Nephron progenitor cell (in vitro differentiated cells): ENCODE measurements around the gene ASGR1.
A peak's percentile ranks its signal among the peaks of the same experiment; 100 is the strongest.

Experiments
- DNase-seq: peaks from one replicate; pipeline ENCODE4 v3.0.0; 2021
- H3K27ac Mint-ChIP-seq: 2 replicates; pipeline ENCODE4 v1.8.0; 2021; ENCODE audit warnings: mild to moderate bottlenecking, moderate library complexity, mixed read lengths
- H3K27me3 Mint-ChIP-seq: 2 replicates; pipeline ENCODE4 v1.8.0; 2021; ENCODE audit warnings: mild to moderate bottlenecking, low read depth, mixed read lengths; ENCODE audit not compliant: poor library complexity
- H3K36me3 Mint-ChIP-seq: 2 replicates; pipeline ENCODE4 v1.8.0; 2021; ENCODE audit warnings: low read depth, mixed read lengths
- H3K4me1 Mint-ChIP-seq: 2 replicates; pipeline ENCODE4 v1.8.0; 2021; ENCODE audit warnings: mixed read lengths
- H3K4me3 Mint-ChIP-seq: 2 replicates; pipeline ENCODE4 v1.8.0; 2021; ENCODE audit warnings: mild to moderate bottlenecking, moderate library complexity, mixed read lengths
- H3K9me3 Mint-ChIP-seq: 2 replicates; pipeline ENCODE4 v1.8.0; 2021; ENCODE audit warnings: mild to moderate bottlenecking, moderate library complexity, mixed read lengths
- TF ChIP-seq, protein P1 (sequence below): fragments of 200-600 bp; sonication (generic); IDR thresholded peaks from 2 replicates; pipeline ENCODE4 v1.5.0; 2021; ENCODE audit warnings: antibody characterized with exemption

The ASGR1 gene

DNA sequence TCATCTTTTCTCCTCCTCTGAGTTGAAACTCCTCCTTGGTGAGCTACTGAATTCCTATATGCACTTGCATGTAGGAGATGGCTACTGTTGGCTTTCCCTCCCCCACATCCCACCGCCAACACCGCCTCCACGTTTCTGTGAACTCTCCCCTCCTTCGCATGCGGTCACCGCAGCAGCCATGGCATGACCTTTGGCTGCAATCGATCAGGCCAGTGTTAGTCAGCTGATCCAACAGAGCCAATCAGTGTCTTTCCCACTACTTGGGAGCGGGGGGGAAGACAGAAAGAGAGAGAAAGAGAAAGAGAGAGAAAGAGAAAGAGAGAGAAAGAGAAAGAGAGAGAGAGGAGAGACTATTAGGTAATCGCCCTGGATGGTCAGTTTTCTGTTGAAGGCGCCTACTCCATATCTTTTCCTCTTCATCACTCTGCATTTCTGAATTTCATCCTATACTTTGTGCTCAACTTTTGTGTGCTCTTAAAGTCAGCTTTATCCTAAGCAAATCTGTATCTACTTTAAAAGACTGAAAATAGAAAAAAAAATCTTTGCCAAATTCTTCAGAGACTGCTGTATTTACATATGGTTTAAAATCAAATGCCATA, 22.7 kb downstream of the ASGR1 start:
- Mint-ChIP-seq H3K36me3 (no peaks in the 10 kb centered on the region), H3K27ac (no peak overlapping the region), H3K4me1 (peaks cover 13% of the 10 kb centered on the region), H3K4me3 (no peak overlapping the region), H3K27me3 (peaks cover 12% of the 10 kb centered on the region), H3K9me3 (peaks cover 4% of the 10 kb centered on the region)
- DNase-seq: no peak
- TF ChIP-seq, protein P1, sequence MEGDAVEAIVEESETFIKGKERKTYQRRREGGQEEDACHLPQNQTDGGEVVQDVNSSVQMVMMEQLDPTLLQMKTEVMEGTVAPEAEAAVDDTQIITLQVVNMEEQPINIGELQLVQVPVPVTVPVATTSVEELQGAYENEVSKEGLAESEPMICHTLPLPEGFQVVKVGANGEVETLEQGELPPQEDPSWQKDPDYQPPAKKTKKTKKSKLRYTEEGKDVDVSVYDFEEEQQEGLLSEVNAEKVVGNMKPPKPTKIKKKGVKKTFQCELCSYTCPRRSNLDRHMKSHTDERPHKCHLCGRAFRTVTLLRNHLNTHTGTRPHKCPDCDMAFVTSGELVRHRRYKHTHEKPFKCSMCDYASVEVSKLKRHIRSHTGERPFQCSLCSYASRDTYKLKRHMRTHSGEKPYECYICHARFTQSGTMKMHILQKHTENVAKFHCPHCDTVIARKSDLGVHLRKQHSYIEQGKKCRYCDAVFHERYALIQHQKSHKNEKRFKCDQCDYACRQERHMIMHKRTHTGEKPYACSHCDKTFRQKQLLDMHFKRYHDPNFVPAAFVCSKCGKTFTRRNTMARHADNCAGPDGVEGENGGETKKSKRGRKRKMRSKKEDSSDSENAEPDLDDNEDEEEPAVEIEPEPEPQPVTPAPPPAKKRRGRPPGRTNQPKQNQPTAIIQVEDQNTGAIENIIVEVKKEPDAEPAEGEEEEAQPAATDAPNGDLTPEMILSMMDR: no peak

DNA sequence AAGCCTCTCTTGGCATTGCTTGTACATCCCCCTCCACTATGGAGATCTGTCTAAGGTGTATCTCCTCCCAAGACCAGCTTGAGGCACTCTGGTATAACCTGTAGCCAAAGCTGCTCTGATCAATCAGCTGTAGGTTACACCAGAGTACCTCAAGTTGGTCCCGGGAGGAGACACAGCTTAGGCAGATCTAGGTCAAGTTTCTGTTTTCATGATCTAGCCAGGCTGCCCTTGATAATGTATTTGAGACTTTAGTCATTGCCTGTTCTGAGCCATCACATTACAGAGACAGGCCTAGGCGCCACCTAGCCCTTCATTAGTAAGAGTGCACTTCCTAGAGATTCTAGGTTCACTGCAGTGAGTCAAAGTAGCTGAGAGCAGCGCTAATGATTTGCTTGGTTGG, 31.4 kb downstream of the ASGR1 start:
- DNase-seq: no peak
- TF ChIP-seq, protein P1: no peak
- Mint-ChIP-seq H3K9me3 (no peaks in the 10 kb centered on the region), H3K4me1 (peaks cover 32% of the 10 kb centered on the region), H3K36me3 (no peaks in the 10 kb centered on the region), H3K4me3 (no peak overlapping the region), H3K27me3 (peaks cover 9% of the 10 kb centered on the region), H3K27ac (no peak overlapping the region)

DNA sequence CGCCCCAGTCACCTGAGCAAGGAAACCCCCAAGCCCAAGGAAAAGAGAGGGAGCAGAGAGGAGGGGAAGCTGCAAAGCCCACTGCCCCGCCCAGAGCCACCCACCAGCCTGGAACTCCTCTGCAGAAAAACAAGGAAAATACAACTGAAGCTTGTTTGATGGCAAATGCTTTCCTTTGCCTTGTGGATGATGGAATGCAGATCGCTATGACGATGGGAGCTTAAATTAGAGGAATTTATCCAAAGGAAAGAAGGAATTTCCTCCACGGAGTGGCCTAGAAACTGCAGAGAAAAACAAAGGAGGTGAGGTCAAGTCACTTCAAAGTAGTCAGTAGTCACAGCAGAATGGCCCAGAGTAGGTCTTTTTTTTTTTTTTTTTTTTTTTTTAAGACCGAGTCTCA, 33.1 kb downstream of the ASGR1 start:
- Mint-ChIP-seq H3K4me1 (peaks cover 42% of the 10 kb centered on the region), H3K27me3 (peaks cover 16% of the 10 kb centered on the region), H3K4me3 (peak overlapping the region; percentile 45), H3K36me3 (no peaks in the 10 kb centered on the region), H3K9me3 (no peaks in the 10 kb centered on the region), H3K27ac (peak overlapping the region; percentile 21)
- DNase-seq: no peak
- TF ChIP-seq, protein P1: no peak

DNA sequence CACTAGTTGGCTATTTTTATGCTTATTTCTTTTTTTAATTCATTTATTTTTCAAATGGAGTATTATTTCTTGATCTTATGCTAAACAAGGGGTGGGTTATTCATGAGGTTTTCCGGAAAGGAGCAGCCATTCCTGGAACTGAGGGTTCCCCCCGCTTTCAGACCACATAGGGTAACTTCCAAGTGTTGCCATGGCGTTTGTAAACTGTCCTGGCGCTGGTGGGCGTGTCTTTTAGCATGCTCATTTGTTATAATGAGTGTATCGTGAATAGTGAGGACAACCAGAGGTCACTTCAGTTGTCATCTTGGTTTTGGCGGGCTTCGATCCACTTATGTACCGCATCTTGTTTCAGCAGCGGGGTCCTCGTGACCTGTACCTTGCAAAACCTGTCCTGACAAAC, 35.0 kb downstream of the ASGR1 start:
- TF ChIP-seq, protein P1: no peak
- Mint-ChIP-seq H3K27me3 (peaks cover 27% of the 10 kb centered on the region), H3K4me1 (peaks cover 48% of the 10 kb centered on the region), H3K4me3 (no peak overlapping the region), H3K27ac (no peak overlapping the region), H3K9me3 (no peaks in the 10 kb centered on the region), H3K36me3 (no peaks in the 10 kb centered on the region)
- no peak for DNase-seq

DNA sequence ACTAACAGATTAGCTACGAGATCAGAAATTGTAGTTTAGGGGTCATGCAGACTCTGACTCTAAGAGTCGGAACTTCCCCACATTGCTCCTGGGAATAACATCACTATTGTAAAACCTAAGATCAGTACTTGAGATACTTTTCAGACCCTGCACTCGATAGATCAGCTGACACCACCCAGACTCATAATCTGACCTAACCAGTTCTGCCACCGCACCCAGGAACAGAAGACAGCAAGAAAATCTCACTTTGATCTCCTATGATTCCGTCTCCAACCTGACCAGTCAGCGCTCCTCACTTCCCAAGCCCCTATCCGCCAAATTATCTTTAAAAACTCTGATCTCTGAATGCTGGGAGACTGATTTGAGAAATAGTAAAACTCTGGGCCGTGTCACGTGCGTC, 37.3 kb downstream of the ASGR1 start:
- H3K9me3 Mint-ChIP-seq: no peaks in the 10 kb centered on the region
- TF ChIP-seq, protein P1: no peak
- H3K27me3 Mint-ChIP-seq: peaks cover 21% of the 10 kb centered on the region
- H3K27ac Mint-ChIP-seq: no peak overlapping the region
- no peaks in the 10 kb centered on the region for H3K36me3 Mint-ChIP-seq
- H3K4me3 Mint-ChIP-seq: no peak overlapping the region
- peaks cover 60% of the 10 kb centered on the region for H3K4me1 Mint-ChIP-seq
- DNase-seq: no peak

DNA sequence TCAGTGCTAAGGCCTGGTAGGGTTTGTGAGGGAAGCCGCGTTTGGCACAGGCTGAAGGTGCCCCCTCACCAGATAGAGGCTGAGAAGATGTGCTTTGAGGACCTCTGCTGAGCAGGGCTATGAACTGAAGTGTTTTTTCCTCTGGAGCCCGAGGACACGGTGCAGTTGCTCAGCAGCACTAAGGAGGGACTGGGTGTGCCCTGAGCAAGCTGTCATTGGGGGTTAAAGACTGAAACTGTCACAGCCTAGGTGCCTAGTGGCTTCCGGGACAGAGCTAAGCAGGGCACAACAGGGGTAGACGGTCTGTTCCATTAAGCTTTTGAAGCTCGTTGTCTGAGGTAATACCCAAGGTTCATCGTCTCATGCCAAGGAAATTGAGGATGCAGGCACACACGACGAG, 39.8 kb downstream of the ASGR1 start:
- Mint-ChIP-seq H3K27ac (no peak overlapping the region), H3K9me3 (no peaks in the 10 kb centered on the region), H3K4me1 (peaks cover 52% of the 10 kb centered on the region), H3K27me3 (peaks cover 18% of the 10 kb centered on the region), H3K36me3 (no peaks in the 10 kb centered on the region), H3K4me3 (no peak overlapping the region)
- no peak for DNase-seq
- TF ChIP-seq, protein P1: no peak
